ENCODE measurements around the gene SAAL1. TPM values are rescaled to one million over a fixed set of nuclear protein-coding genes. Genes with fewer than 3 reads are reported as not detected.

Gene SAAL1
- polyA plus RNA-seq, 2 donors, result 6.4 to 7.2 TPM

GRCh38 chr11:18091731-18092130 lies 14.2 kb downstream of the SAAL1 start:
- H3K36me3 ChIP-seq (ENCODE audit: control insufficient read depth in 2 of 2, insufficient read depth in 2 of 2, low read length in 1 of 2), result peaks cover 3 to 7% of the 10 kb centered on the region in 2 donors
- no peaks in the 10 kb centered on the region for H3K4me1 ChIP-seq (ENCODE audit: control insufficient read depth in 2 of 2, insufficient read depth in 2 of 2, low read length in 1 of 2)
- no peak overlapping the region for H3K27ac ChIP-seq (ENCODE audit: low read depth in 2 of 2, low read length in 1 of 2)
- H3K9me3 ChIP-seq (ENCODE audit: control insufficient read depth in 2 of 2, insufficient read depth in 1 of 2, low read depth in 1 of 2, low read length in 1 of 2), result no peaks in the 10 kb centered on the region
- H3K4me3 ChIP-seq (ENCODE audit: low read depth in 1 of 2, low read length in 2 of 2), result no peak overlapping the region
- H3K27me3 ChIP-seq (ENCODE audit: control insufficient read depth in 1 of 2, insufficient read depth in 2 of 2, low read length in 2 of 2), result no peaks in the 10 kb centered on the region
- 91 to 98% methylated on average over 2 of the region's 2 CpGs for WGBS, 2 donors

- H3K4me1 ChIP-seq (ENCODE audit: control insufficient read depth in 2 of 2, insufficient read depth in 2 of 2, low read length in 1 of 2), result no peaks in the 10 kb centered on the region
- no peak overlapping the region for H3K4me3 ChIP-seq (ENCODE audit: low read depth in 1 of 2, low read length in 2 of 2)
- no peaks in the 10 kb centered on the region for H3K27me3 ChIP-seq (ENCODE audit: control insufficient read depth in 1 of 2, insufficient read depth in 2 of 2, low read length in 2 of 2)
- no peak overlapping the region for H3K27ac ChIP-seq (ENCODE audit: low read depth in 2 of 2, low read length in 1 of 2)
- 80 to 86% methylated on average over 3 of the region's 3 CpGs for WGBS, 2 donors
- no peaks in the 10 kb centered on the region for H3K9me3 ChIP-seq (ENCODE audit: control insufficient read depth in 2 of 2, insufficient read depth in 1 of 2, low read depth in 1 of 2, low read length in 1 of 2)
- H3K36me3 ChIP-seq (ENCODE audit: control insufficient read depth in 2 of 2, insufficient read depth in 2 of 2, low read length in 1 of 2), result peaks cover 6 to 7% of the 10 kb centered on the region in 2 donors
These were observed 16.9 kb downstream of the SAAL1 start for GRCh38 chr11:18088966-18089365.

GRCh38 chr11:18088366-18088765 lies 17.5 kb downstream of the SAAL1 start:
- whole genome bisulfite sequencing, 2 donors, result 96% methylated on average over 2 of the region's 2 CpGs
- Histone ChIP-seq H3K27me3 (ENCODE audit: control insufficient read depth in 1 of 2, insufficient read depth in 2 of 2, low read length in 2 of 2) (no peaks in the 10 kb centered on the region), H3K4me1 (ENCODE audit: control insufficient read depth in 2 of 2, insufficient read depth in 2 of 2, low read length in 1 of 2) (no peaks in the 10 kb centered on the region), H3K9me3 (ENCODE audit: control insufficient read depth in 2 of 2, insufficient read depth in 1 of 2, low read depth in 1 of 2, low read length in 1 of 2) (no peaks in the 10 kb centered on the region), H3K27ac (ENCODE audit: low read depth in 2 of 2, low read length in 1 of 2) (no peak overlapping the region), H3K36me3 (ENCODE audit: control insufficient read depth in 2 of 2, insufficient read depth in 2 of 2, low read length in 1 of 2) (peaks cover 6 to 7% of the 10 kb centered on the region in 2 donors), H3K4me3 (ENCODE audit: low read depth in 1 of 2, low read length in 2 of 2) (no peak overlapping the region)

GRCh38 chr11:18081551-18081950 lies 24.3 kb downstream of the SAAL1 start:
- no peaks in the 10 kb centered on the region for H3K9me3 ChIP-seq (ENCODE audit: control insufficient read depth in 2 of 2, insufficient read depth in 1 of 2, low read depth in 1 of 2, low read length in 1 of 2)
- H3K27ac ChIP-seq (ENCODE audit: low read depth in 2 of 2, low read length in 1 of 2), result no peak overlapping the region
- H3K4me1 ChIP-seq (ENCODE audit: control insufficient read depth in 2 of 2, insufficient read depth in 2 of 2, low read length in 1 of 2), result no peaks in the 10 kb centered on the region
- H3K27me3 ChIP-seq (ENCODE audit: control insufficient read depth in 1 of 2, insufficient read depth in 2 of 2, low read length in 2 of 2), result no peaks in the 10 kb centered on the region
- H3K4me3 ChIP-seq (ENCODE audit: low read depth in 1 of 2, low read length in 2 of 2), result no peak overlapping the region
- WGBS, 2 donors, result 73 to 82% methylated on average over 2 of the region's 2 CpGs
- peaks cover 0 to 5% of the 10 kb centered on the region in 2 donors for H3K36me3 ChIP-seq (ENCODE audit: control insufficient read depth in 2 of 2, insufficient read depth in 2 of 2, low read length in 1 of 2)

- Histone ChIP-seq H3K36me3 (ENCODE audit: control insufficient read depth in 2 of 2, insufficient read depth in 2 of 2, low read length in 1 of 2) (peaks cover 0 to 2% of the 10 kb centered on the region in 2 donors), H3K9me3 (ENCODE audit: control insufficient read depth in 2 of 2, insufficient read depth in 1 of 2, low read depth in 1 of 2, low read length in 1 of 2) (no peaks in the 10 kb centered on the region), H3K27ac (ENCODE audit: low read depth in 2 of 2, low read length in 1 of 2) (no peak overlapping the region), H3K4me3 (ENCODE audit: low read depth in 1 of 2, low read length in 2 of 2) (no peak overlapping the region), H3K27me3 (ENCODE audit: control insufficient read depth in 1 of 2, insufficient read depth in 2 of 2, low read length in 2 of 2) (no peaks in the 10 kb centered on the region), H3K4me1 (ENCODE audit: control insufficient read depth in 2 of 2, insufficient read depth in 2 of 2, low read length in 1 of 2) (no peaks in the 10 kb centered on the region)
- 67 to 73% methylated on average over 4 of the region's 4 CpGs for WGBS, 2 donors
These were observed 25.4 kb downstream of the SAAL1 start for GRCh38 chr11:18080451-18080850.

- 81 to 91% methylated on average over 2 of the region's 2 CpGs for WGBS, 2 donors
- Histone ChIP-seq H3K9me3 (ENCODE audit: control insufficient read depth in 2 of 2, insufficient read depth in 1 of 2, low read depth in 1 of 2, low read length in 1 of 2) (no peaks in the 10 kb centered on the region), H3K27me3 (ENCODE audit: control insufficient read depth in 1 of 2, insufficient read depth in 2 of 2, low read length in 2 of 2) (no peaks in the 10 kb centered on the region), H3K27ac (ENCODE audit: low read depth in 2 of 2, low read length in 1 of 2) (no peak overlapping the region), H3K36me3 (ENCODE audit: control insufficient read depth in 2 of 2, insufficient read depth in 2 of 2, low read length in 1 of 2) (peaks cover 0 to 2% of the 10 kb centered on the region in 2 donors), H3K4me1 (ENCODE audit: control insufficient read depth in 2 of 2, insufficient read depth in 2 of 2, low read length in 1 of 2) (no peaks in the 10 kb centered on the region), H3K4me3 (ENCODE audit: low read depth in 1 of 2, low read length in 2 of 2) (no peak overlapping the region)
These were observed 27.0 kb downstream of the SAAL1 start for GRCh38 chr11:18078909-18079308.

GRCh38 chr11:18075444-18075843 lies 30.4 kb downstream of the SAAL1 start:
- Histone ChIP-seq H3K27me3 (ENCODE audit: control insufficient read depth in 1 of 2, insufficient read depth in 2 of 2, low read length in 2 of 2) (no peaks in the 10 kb centered on the region), H3K9me3 (ENCODE audit: control insufficient read depth in 2 of 2, insufficient read depth in 1 of 2, low read depth in 1 of 2, low read length in 1 of 2) (no peaks in the 10 kb centered on the region), H3K4me1 (ENCODE audit: control insufficient read depth in 2 of 2, insufficient read depth in 2 of 2, low read length in 1 of 2) (no peaks in the 10 kb centered on the region), H3K4me3 (ENCODE audit: low read depth in 1 of 2, low read length in 2 of 2) (no peak overlapping the region), H3K36me3 (ENCODE audit: control insufficient read depth in 2 of 2, insufficient read depth in 2 of 2, low read length in 1 of 2) (no peaks in the 10 kb centered on the region), H3K27ac (ENCODE audit: low read depth in 2 of 2, low read length in 1 of 2) (no peak overlapping the region)
- 88 to 90% methylated on average over 3 of the region's 3 CpGs for WGBS, 2 donors

GRCh38 chr11:18071098-18071705 lies 34.7 kb downstream of the SAAL1 start:
- Histone ChIP-seq H3K9me3 (ENCODE audit: control insufficient read depth in 2 of 2, insufficient read depth in 1 of 2, low read depth in 1 of 2, low read length in 1 of 2) (no peaks in the 10 kb centered on the region), H3K4me1 (ENCODE audit: control insufficient read depth in 2 of 2, insufficient read depth in 2 of 2, low read length in 1 of 2) (no peaks in the 10 kb centered on the region), H3K27ac (ENCODE audit: low read depth in 2 of 2, low read length in 1 of 2) (no peak overlapping the region), H3K4me3 (ENCODE audit: low read depth in 1 of 2, low read length in 2 of 2) (no peak overlapping the region), H3K27me3 (ENCODE audit: control insufficient read depth in 1 of 2, insufficient read depth in 2 of 2, low read length in 2 of 2) (no peaks in the 10 kb centered on the region), H3K36me3 (ENCODE audit: control insufficient read depth in 2 of 2, insufficient read depth in 2 of 2, low read length in 1 of 2) (no peaks in the 10 kb centered on the region)
- 76 to 77% methylated on average over 4 of the region's 4 CpGs for WGBS, 2 donors

GRCh38 chr11:18067372-18067771 lies 38.5 kb downstream of the SAAL1 start:
- Histone ChIP-seq H3K27ac (ENCODE audit: low read depth in 2 of 2, low read length in 1 of 2) (no peak overlapping the region), H3K4me1 (ENCODE audit: control insufficient read depth in 2 of 2, insufficient read depth in 2 of 2, low read length in 1 of 2) (no peaks in the 10 kb centered on the region), H3K27me3 (ENCODE audit: control insufficient read depth in 1 of 2, insufficient read depth in 2 of 2, low read length in 2 of 2) (no peaks in the 10 kb centered on the region), H3K9me3 (ENCODE audit: control insufficient read depth in 2 of 2, insufficient read depth in 1 of 2, low read depth in 1 of 2, low read length in 1 of 2) (no peaks in the 10 kb centered on the region), H3K4me3 (ENCODE audit: low read depth in 1 of 2, low read length in 2 of 2) (no peak overlapping the region), H3K36me3 (ENCODE audit: control insufficient read depth in 2 of 2, insufficient read depth in 2 of 2, low read length in 1 of 2) (no peaks in the 10 kb centered on the region)
- 96 to 97% methylated on average over 2 of the region's 2 CpGs for WGBS, 2 donors

- H3K27me3 ChIP-seq (ENCODE audit: control insufficient read depth in 1 of 2, insufficient read depth in 2 of 2, low read length in 2 of 2), result no peaks in the 10 kb centered on the region
- no peaks in the 10 kb centered on the region for H3K9me3 ChIP-seq (ENCODE audit: control insufficient read depth in 2 of 2, insufficient read depth in 1 of 2, low read depth in 1 of 2, low read length in 1 of 2)
- no peaks in the 10 kb centered on the region for H3K36me3 ChIP-seq (ENCODE audit: control insufficient read depth in 2 of 2, insufficient read depth in 2 of 2, low read length in 1 of 2)
- no peak overlapping the region for H3K4me3 ChIP-seq (ENCODE audit: low read depth in 1 of 2, low read length in 2 of 2)
- H3K27ac ChIP-seq (ENCODE audit: low read depth in 2 of 2, low read length in 1 of 2), result no peak overlapping the region
- no peaks in the 10 kb centered on the region for H3K4me1 ChIP-seq (ENCODE audit: control insufficient read depth in 2 of 2, insufficient read depth in 2 of 2, low read length in 1 of 2)
- WGBS, 2 donors, result 89 to 94% methylated on average over 2 of the region's 2 CpGs
These were observed 39.3 kb downstream of the SAAL1 start for GRCh38 chr11:18066626-18067025.
